T-helper 9 cell (primary cell): ENCODE measurements around the gene CORO2B.

Experiments
- DNase-seq: peaks from one replicate; pipeline ENCODE4 v3.0.0-alpha.2; 2020

Gene CORO2B

GRCh38 chr15:68574629-68575028 is 4.2 kb upstream of the CORO2B start:
- no peak for DNase-seq

DNA sequence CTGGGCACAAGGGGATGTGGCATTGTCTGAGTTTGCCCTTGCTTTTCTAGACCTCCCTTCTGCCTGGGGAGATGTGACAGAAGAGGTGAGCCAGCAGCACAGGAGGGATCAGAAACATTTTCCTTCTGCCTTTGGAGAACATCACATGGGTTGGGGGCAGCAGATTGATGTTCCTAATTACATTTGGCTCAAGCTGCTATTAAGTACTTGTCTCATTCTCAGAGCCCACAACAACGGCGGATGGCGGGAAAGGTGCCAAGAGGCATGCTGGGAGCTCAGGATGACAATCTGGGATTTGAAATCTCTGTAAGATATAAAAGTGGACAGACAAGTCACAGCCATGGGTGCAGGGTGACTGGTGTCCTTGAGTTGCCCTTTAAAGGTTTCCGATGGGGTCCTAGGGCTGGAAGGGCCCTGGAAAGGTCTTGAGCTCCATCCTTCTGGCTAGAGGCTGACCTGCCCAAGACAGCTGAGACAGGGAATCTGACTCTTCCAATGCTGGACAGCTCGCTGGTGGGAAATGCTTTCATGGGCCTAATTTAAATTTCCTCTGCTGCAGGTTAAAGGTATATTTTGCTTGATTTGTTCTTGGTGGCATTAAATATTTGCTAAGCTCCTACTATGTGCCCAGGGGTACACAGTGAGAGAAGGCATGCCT is 2.4 kb upstream of the CORO2B start:
- DNase-seq: no peak

GRCh38 chr15:68578175-68578979 is 416 bp upstream of the CORO2B start:
- no peak for DNase-seq

- DNase-seq: no peak
Observed at GRCh38 chr15:68580026-68580882, 1.5 kb downstream of the CORO2B start.

DNA sequence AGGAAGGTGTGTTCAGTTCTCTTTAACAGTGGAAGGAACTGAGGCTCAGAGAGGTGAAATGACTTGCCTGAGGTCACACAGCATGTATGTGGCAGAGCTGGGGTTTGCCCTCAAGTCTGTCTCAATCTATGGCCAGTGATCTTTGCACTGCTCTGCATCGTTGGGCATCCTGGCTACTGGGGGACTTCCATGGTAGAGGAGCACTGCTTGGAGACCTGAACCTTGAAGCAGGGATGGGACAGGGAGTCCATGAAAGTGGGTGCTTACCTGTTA is 2.0 kb downstream of the CORO2B start:
- no peak for DNase-seq

DNA sequence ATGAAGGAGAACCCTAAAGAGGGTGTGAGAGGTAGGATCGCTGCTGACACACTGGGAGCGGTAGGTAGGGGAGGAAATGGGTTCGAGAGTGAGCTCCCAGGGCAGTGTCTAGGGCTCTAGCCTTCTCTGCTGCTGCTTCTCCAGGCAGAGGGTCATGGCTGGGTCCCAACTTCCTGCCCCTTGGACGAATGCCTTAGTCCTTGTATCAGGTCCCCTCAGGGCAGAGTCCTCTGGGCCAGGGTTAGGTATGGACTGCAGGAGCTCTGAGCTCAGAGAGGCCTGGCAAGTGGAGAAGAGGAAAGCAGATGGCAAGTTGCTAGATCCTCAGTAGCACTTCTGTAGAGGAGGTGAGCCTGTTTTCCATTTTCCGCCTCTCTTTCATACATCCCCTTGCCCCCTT is 2.9 kb downstream of the CORO2B start:
- DNase-seq: no peak

- DNase-seq: no peak
Observed at GRCh38 chr15:68582236-68582635, 3.4 kb downstream of the CORO2B start.

- DNase-seq: no peak
Observed at GRCh38 chr15:68582864-68583263, 4.1 kb downstream of the CORO2B start.

- DNase-seq: no peak
Observed at GRCh38 chr15:68583321-68583720, 4.5 kb downstream of the CORO2B start.

GRCh38 chr15:68583936-68584755 is 5.4 kb downstream of the CORO2B start:
- DNase-seq: no peak

DNA sequence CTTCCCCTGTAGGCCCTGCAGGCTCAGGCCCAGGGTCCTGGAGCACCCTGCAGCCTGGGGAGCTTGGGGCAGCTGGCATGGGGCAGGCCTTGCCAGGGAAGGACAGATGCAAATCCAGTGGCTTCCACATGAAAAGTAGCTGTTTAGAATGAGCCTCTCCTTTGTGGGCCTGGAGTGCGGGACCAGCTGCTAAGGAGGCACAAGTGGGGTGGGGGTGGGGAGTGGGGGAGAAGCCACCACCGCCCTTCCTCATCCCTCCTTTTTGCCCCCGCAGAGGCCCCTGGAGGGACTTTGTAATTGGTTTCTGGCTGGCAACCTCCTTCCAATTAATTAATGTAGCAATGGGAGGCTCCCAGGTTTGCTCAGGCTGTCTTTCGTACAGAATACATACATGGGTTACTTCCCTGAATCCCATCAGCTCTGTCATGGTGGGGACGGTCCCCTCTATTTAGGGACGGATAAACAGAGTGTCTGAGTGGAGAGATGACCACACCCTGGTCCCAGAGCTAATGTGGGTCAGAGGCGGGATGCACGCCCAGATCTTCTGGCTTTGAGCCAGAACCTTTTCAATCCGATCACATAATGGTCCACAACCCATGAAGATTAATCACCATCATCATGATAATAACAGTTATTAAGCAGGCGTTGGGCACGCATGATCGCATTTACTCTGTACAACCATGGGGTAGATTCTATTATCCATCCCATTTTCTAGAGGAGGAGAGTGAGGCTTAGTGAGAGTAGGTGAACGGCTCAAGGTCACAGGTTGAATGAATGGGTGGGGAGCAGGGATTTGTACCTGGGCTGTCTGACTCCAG is 6.2 kb downstream of the CORO2B start:
- DNase-seq: no peak

DNA sequence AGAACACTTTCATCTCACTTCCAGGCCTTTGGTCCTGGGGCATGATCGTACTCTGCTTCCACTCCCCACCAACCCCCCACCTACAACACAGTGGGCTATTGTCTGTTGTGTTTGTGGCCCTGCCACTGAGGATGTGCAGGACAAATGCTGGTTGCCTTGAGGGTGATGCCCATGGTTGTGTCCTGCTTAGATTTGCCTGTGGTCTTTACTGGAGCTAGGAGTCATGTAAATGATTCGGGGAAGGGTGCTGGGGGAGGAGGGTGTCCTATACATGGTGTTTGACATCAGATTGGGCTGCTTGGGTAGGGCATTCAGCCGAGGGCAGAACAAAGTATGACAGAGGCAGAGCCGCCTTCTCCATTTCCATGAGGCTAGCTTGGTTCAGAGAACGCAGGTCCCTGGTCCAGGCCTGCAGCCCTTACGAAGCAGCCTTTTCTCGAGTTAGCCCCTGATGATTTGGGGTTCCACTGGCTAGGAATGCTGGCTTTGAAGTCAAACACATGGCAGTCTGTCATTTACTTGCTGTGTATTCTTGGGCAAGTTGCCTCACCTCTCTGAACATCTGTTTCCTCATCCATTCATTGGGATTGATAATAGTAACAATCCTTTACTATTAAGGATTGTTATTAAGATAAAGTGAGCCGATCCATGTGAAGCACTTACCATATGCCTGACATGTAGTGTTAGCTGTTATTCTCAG is 6.9 kb downstream of the CORO2B start:
- DNase-seq: no peak

GRCh38 chr15:68586274-68586961 is 7.6 kb downstream of the CORO2B start:
- DNase-seq: no peak

DNA sequence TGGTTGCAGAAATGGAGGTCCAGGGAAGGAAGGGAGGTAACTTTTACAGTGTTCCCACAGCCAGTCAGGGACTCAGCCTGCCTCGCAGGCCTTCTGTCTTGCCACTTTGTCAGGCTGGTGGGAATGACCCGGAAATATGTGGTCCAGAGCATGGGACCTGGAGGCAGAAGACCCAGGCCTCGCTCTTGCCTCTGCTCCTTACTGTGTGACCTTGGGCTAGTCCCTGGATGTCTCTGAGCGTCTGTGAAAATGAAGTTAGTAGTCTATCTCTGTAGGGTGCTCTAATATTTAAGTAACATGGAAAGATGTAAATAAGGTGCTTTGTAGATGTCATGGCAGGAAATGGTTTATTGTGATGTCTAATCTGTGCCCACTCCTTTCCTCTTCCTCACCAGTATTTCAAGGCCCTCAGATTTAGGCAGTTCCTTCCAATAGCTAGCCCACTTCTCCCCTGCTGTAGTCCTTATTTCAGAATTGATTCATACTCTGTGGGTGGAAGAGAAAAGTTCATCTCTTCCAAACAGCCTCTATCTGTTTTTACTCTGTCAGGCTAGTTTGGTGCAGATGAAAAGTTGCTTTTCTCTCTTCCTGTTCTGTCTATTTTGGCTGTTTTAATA is 9.1 kb downstream of the CORO2B start:
- DNase-seq: no peak

DNA sequence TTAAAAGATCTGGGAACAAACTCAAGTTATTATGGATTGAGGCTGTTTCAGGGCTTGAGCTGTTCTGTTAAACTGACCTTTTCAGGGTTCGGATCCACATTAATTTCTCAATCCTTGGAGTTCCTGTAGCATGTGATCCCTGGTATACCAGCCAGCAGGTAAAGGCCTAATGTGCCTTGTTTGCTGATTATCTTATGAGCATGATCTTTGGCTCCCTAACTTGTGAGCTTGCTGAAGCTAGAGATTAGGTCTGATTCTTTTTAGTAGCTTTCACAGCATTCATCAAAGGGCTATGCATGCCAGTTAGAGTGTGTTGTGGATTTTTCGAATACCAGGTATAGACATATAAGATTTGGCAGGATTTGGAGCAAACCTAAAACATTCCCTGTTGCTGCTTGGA is 10.3 kb downstream of the CORO2B start:
- DNase-seq: no peak

DNA sequence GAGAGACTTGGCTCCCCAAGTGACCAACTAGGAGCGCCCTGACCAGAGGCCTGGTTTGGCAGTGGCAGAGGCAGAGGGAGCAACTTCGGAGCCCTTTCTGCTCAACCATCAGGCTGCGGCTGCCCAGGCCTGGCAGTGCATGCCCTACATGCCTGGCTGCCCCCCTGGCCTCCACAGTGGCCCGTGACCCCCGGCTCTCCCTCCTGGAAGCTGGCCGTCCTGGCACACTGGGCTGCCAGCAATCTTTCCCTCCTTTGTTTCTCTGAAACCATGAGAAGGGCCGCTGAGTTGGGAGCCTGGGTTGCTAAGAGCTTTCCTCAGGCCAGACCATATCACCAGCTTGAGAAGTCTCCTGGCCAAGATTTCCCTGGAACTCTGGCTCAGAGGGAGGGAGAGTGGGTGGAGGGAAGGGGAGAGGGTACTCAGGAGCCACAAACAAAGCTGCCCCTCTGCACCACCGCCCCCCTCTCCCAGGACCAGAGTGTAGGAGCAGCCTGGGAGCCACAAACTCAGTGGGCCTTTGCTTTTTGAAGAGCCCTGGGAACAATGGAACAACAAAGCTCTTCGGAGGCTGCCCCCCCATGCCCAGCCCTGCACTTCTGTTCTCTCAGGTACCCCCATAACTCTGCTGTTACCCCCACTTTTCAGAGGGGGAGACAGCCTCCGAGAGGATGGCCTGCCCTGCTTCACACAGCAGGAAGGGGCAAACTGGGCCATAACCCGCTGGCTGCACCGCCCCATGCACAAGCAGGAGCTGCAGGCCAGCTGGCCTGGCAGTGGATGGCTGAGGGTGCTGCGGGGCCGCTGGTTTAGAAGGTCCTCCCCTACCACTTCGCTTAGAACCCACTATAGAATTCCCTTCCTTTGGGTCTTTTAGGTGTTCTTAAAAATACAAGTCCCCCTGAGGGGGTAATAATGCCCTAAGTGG is 11.3 kb downstream of the CORO2B start:
- DNase-seq: no peak

DNA sequence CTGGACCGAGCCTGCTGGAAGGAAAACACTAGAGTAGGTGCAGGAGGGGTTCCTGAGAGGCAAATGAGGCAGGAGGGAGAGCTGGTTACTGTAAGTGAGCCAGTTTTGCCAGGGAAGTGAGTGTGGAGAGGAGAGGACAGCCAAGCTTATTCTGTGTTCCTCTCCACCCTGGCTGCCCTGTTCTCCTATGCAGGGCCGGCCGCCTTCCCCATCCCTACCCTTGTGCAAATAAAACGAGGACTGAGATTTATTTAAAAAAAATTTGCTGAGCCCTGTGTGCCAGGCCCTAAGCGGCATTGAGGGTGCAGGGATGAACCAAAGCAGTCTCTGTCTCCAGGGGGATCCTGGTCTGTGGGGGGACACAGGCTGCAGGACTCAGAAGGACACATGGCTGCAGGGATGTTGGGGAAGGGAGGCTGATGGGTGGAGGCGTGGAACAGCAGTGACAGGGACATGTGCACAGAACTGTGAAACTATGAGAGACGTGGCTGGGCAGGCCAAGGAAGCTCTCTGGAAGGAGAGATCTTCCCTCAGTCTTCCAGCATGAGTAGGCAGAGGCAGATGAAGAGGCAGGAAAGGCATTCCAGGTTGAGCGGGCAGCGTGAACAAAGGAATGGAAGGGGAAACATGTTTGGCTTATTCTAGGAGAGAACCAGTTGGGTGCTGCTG is 12.1 kb downstream of the CORO2B start:
- DNase-seq: no peak

GRCh38 chr15:68592054-68592453 is 13.3 kb downstream of the CORO2B start:
- no peak for DNase-seq

DNA sequence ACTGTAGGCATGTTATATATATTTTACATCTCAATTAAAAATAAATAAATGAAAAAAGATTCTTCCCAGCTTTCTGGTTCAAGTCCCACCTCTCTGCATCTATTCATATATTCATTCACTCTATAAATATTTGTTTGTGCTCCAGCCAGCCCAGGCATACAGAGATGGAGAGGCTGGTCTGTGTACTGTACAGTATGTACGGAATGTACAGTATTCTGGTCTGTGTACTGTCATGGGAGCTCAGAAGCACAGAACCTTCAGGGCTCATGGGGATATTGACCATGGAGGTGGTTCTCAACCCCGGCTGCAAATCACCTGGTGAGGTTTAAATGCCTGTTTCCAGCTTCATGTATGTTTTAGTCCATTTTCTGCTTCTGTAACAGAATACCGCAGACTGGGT is 13.8 kb downstream of the CORO2B start:
- DNase-seq: no peak
